Stimulated activated CD4-positive, alpha-beta T cell treated with anti-CD3 and anti-CD28 coated beads, Interleukin-1b, Interleukin-23, amount 100 ng/mL, for 4 hours (primary cell): ENCODE data around the gene NAALADL2.
"Not testable (repeated sequence)": the region's sequence is repeated elsewhere in the genome, so short reads cannot be mapped to it uniquely, and the experiment has no call there.

Experiments
- DNase-seq, 2 donors: peaks; one replicate each; pipeline ENCODE4 v3.0.0-alpha.2; 2020; ENCODE audit warnings: low read depth in 2 of 2

The NAALADL2 gene

DNA sequence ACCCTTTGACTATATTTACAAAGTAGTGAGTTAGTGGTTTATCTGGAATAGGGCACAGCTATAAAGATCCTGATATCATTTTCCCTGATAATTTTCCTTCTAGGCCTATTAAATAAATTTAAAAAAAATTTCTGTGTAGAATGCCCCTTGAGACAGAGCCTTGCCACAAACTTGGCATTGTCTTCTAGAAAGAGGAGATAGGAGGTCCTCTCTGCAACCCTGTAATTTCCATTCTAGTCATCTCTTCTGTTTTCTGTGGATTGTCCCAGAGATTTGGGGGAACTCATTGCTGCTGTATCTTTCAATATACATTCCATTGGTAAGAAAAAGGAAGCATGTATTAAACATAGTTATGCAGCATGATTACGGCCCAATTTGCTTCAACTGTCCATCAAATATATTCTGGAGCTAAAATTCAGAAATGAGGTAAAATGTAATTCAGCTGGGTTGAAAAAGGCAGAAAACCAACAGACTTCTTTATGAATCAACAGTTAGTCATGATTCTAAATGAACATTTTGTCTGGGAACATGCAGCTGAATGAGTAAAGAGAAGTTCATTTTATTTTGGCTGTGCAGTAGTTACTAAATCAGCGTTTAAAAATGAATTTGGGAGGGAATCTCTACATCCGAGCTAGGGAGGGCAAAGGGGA, 401.1 kb downstream of the NAALADL2 start:
- no peak for DNase-seq

DNA sequence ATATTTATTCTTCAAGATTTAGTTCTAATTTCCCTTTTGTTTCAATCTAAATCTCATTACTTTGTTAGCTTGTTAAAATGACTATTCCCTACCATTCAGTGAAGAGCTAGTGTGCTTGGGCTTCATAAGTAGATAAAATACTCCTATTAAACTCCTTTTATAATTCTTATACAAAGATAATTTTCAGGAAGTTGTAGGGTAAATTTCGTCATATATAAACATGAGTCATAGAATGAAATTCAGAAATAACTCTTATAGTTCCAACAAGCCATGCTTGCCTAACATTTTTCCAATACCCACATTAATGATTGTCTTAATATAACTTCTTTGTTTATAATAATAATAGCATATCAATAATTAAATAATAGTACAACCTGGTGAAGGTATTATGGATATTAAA, 407.3 kb downstream of the NAALADL2 start:
- no peak for DNase-seq

DNA sequence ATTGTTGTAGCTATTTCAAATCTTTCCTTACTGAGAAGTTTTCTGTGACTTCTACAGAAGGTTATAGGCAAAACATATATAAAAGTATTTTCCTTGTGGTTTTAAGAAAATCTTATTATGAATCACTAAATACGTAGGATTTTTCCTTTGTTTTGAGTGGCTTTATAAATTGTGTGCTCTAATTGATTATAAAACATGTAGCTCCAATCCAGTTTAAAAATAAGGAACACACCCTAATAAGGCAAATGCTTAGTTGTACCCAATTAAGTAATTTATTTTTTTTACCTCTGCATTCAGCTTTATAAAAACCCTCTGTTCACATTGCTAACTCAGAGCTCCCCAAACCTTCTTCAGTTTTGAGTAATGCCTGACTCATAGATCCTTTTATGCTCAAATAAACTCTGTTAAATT, 408.0 kb downstream of the NAALADL2 start:
- no peak for DNase-seq

DNA sequence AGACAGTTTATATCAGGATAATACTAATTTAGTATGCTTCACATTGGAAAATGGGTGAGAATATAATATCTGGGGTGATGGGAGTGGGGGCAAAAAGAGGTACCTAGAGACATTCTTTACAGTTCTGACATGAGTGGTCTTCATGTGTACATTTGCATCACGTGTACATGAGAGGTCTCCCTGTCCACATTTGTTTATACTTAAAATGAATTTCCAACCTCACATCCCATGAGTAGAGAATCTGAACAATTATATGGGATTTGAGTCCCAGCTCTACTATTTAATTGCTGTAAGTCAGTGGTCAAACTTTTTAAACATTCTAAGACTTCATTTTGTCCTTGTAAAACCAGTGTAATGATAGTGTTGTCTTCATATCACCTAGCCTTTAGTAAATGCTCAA, 408.4 kb downstream of the NAALADL2 start:
- no peak for DNase-seq

DNA sequence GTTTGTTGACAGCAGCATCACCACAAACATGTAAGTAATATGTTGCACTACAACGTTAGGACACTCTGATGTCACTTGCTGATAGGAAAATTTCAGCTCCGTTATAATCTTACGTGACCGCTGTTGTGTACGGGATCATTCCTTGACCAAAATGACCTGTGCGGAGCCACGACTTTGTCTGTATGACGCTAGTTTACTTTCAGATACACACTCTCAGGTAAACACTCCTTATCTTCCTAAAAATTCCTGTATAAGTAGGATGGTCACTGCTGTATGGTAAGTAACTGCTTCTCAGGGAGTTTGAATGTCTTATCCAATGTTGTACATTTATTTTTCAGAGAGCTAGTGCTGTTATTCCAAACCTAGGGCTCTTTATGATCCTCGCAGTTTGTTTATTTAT, 410.3 kb downstream of the NAALADL2 start:
- DNase-seq, result no peak

DNA sequence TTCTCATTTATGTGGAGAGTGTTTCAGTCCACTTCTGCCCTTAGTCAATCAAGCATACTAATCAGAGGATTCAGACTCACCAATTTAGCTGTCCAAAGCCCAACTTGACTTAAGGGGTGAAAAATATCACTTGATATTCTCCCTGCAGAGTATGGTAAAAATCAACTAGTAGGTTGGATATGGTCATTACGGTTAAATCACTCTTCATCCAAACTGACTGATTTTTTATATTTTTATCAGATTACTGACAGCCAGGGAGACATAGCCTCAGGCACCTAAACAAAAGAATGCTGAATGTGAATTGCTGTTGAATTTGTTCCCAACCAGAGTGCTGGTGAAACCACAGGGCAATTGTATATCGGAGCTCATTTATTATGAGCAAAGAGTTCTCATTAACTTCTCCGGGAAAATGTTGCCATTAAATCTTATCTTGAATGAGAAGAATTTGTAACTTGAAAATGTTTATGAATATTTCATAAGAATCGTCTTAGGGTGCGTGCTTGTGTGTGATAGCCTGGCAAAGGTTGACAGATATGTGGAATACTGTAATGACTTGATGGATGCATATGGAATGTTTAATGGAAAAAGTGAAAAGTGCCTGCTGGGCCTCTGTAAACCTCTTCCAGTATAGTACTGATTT, 411.2 kb downstream of the NAALADL2 start:
- DNase-seq, result no peak

DNA sequence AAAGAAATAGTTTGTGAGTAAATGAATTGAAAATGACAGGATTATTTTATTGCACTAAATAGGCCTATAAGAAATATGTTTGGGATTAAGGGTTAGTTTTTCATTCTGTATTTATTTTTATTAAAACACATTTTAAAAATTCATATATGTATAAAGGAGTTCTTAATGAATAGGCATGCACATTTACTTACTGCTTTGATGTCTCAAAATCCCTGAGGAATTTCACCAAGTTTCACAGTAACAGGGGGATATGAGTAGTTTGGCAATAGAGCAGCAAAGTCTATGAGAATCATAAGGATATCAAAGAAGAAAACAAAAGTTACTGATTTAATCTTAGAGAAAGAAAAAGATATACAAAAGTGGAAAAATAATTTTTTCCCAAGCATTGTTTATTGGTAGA, 411.7 kb downstream of the NAALADL2 start:
- no peak for DNase-seq

DNA sequence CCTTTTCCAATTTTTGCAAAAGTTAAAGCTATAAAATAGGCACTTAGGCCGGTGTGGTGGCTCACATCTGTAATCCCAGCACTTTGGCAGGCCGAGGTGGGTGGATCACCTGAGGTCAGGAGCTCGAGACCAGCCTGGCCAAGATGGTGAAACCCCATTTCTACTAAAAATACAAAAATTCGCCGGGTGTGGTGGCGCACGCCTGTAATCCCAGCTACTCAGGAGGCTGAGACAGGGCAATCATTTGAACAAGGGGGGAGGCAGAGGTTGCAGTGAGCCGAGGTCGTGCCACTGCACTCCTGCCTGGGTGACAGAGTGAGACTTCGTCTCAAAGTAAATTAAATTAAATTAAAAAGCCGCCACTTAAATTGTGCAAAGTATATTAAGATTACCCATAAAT, 412.3 kb downstream of the NAALADL2 start:
- not testable (repeated sequence) for DNase-seq

DNA sequence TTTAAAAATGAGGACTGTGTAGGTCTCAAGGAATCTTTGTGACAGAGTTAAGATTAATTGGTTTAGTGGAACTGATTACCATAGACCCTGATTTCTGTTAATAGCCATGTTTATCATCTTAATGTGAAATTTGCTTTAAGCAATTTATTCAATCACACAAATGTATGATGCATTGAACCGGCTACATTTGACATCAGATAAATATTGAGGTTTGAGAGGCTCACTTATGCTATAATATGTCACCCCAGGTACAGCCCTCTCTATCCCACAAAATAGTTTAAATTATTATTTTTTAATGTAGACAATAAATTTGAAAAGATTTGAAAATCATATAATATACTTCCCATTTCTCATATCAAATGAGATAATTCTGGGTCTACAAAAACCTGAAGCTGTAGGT, 413.3 kb downstream of the NAALADL2 start:
- no peak for DNase-seq

DNA sequence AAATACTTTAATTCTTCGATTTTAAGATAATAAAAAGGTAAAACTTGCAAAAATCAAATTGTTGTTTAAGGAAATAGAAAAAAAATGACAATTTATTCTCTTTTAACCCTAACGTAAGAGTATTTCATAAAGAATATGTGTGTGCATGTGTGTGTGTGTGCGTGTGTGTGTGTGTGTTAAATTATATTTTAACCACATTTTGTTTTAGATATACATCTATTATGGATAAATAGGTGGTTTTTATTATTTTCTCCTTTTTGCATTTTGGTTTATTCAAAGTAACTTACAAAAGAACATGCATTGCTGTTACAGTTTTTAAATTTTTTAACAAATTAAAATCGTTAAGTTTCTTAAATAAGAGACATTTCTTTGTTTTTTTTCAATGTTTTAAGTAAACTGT, 414.4 kb downstream of the NAALADL2 start:
- DNase-seq, result no peak

DNA sequence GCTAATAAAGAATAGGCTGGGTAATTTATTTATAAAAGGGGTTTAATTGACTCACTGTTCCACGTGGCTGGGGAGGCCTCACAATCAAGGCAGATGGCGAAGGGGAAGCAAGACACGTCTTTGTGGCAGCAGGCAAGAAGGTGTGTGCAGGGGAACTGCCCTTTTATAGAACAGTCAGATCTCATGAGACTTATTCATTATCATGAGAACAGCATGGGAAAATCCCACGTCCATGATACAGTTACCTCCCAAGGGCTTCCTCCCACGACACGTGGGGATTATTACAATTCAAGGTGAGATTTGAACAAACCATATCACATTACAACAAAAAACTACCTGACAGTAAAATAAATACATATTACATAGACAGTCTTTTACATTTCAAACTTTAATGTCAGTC, 414.9 kb downstream of the NAALADL2 start:
- no peak for DNase-seq

DNA sequence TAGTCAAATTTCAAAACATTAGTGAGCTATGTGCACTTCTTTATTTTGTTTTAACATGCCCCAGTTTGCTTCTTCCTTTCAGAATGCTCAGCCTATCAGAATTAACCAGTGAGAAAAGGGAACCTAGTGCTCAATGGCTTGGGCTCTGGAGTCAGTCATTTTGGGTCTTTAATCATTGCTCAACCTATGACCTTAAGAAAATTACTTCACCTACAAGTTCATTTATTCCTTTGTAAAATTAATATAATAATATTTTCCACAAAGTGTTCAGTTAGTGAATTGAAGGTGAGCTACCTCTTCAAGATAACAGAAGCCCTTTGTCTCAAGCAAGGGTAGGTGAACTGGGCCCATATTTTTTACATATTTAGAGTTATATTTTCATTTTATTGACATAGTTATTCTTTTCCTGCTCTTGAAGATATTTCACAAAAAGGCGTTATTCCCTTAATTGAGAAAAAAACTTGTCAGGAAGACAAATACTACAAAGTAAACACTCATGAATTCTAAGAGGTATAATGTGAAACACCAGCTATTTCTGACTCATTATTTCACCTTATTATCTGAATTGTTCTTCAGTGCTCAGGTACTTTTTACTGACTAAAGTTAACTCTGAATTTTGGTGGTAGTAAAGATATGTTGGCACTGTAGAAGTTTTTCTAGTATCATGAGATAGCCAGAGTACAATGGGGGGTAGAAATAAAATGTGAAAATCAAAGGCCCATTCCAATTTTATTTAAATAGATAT, 415.5 kb downstream of the NAALADL2 start:
- DNase-seq, result no peak

DNA sequence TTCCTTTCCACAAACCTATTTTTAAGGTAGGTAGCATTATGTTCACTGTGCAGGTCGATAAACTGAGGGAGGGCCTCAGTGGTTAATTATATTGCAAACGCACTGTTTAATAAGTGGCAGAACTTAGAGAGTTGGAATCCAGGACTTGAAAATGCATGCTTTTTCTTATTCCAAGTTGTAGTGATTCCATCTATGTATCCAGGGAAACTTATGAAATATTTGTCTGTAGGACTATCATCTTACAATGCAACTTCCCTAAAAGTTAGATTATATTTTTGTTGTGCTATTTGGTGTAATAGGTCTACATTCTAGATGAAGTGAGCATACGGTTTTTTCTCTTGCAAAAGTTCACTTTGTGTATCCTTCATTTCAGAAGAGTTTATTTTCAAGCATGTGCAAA, 419.5 kb downstream of the NAALADL2 start:
- no peak for DNase-seq

DNA sequence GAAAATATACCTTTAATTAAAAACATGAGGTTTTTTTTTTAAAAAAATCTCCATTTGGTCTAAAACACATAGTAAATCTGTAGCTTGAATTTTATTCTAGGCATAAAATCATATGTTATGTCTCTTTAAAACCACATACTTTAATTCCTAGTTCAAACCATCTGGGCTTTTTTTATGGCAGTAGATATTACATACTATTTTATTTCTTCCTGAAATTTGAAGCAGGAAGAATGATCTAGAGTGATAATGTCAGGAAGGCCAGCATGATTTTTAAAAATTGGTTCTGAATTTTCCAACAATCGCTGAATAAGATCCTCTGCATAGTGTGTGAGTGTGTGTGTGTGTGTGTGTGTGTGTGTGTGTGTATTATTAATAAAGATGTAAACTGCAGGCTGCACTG, 420.3 kb downstream of the NAALADL2 start:
- DNase-seq, result no peak

DNA sequence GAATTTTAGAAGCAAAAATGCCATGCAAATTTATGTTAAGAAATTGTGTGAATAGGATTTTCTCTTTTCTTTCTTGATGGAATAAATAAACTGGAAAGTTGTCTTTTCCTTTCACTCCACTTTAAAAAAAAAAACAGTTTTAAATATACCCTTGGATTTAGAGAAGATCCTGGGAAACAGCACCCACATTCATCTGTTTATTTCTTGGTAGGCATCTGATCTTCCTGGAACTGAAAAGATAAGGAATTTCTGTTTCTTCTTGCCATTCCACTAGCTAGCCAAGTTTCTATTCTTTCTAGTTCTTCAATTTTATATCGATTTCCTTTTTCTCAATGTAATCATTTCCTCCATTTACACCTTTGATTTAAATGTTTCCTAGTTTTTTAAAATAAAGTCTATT, 420.8 kb downstream of the NAALADL2 start:
- no peak for DNase-seq

DNA sequence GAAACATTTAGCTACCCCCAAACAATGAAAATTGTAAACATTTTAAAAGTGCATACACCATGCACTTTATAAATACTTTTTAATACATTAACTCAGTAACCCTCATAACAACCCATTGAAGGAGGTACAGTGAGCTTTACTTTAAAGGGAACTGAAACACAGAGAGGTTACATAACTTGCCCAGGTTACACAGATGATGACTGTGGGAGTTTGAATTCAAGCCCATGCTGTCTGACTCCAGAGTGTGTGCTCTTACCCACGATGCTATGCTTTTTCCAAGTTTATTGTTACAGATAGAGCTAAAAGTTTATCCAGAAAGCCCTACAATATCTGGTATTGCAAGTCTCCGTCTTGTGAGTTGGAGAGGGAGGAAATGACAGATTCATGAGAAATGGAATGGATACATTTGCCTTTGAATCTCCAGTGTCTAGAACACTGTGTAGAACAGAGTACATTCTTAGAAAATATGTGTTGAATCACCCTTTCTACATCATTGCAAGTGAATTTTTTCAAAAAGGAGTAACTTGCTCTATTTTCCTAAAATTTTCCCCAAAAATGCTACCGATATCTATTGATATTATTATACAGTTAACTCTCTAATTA, 428.3 kb downstream of the NAALADL2 start:
- no peak for DNase-seq

DNA sequence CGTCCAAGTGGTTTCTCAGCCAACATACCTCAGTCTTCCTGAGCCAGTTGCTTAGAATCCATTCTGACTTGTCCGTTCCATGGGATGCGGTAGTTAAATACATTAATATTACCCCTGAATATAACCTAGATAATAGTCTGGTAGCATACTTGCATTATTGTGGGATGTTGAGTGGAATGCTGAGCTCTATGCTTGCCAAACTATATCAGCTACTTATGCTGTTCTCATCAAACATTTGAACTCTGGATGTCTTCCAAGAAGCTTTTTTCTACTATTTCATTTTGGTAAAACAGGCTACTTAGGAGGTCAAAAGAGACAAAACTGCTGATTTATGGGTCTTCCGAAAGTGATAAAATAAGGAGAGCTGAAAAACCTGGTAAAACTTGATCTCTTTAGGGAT, 429.5 kb downstream of the NAALADL2 start:
- no peak for DNase-seq

DNA sequence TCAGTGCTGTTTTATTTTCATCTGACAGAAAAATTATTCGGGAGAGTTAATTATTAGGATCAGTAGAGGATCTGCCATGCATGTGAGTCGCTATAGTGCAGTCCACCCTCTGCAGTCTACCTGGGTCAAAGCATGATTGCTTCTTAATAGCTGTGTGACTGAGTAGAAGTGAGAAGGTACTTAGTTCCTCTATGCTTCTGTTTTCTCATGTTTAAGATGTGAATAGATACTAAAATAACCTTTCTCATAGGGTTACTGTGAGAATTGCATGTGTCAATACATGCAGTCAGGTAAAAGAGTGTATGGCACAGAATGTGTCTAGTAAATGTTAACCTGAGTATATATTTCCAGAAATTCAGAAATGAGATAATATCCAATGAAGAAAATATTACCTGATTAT, 435.7 kb downstream of the NAALADL2 start:
- DNase-seq, result no peak

DNA sequence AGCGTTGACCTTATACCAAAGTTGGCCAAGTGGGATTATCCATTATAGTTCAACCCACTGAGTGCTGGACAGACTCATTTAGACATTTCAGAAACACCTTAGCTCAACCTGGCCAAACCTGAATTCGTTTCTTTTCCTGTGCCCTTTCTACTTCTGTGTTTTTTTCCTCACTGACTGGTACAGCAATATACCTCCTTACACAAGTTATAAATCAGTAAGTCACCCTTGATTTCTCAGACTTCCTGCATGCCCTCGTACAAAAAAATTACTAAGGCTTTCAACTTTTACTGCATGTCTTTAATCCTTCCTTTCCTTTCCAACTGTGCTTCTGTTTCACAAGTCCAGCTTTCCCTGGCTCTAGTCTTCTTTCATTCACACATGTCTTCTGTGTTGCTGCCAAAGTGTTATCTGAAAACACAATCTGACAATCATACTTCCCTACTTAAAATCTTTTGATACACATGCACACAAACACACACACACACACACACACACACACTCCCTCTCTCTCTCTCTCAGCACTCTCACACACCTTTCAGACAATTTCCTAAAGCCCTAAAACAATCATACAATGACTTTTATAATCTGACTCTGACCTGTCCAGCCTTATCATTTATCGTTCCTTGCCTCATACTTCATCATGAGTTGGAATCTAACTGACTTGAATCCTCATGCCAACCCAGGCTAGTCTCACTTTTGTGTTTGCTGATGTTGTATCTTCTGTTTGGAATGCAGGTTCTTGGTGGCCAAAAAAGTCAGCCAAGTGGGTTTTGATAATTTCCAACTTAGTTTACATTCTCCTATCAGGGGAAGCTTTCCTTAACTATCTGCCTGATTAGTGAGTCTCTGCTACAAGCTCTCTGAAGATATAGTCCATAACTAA, 436.4 kb downstream of the NAALADL2 start:
- no peak for DNase-seq

DNA sequence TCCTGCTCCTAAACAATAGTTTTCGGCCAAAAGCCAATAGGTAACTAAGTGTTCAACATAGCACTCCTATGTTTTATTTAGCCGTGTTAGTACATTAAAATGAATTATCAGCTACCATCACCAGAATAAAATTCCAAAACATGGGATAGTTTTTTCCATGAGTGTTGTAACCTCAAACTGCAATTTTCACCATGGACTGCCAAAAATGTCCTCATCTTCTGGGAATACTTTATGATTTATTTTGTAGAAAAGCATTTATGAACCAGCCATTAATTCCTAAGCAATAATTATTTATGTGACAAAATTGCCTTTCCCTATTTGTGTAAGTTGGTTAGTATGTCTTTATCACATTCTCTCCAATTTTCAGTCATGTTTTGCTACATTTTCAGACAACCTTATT, 438.1 kb downstream of the NAALADL2 start:
- DNase-seq, result no peak

DNA sequence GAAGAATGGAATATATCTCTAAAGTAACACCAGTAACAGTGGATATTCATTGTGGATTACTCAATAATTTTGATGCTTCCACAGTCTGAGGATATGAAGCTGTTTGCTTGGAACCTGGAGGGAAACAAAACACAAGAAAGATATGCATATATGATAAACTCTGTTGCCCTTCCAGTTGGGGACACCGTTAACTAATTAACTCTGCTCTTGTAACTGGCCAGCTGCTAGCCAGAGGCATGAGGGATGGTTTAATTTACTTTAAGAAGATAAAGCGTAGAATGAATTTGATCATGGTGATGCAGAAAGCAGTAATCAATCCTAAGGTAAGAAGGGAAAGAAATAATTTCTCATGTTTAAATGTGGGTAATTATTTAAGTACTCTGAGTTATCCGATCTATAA, 442.6 kb downstream of the NAALADL2 start:
- DNase-seq, result no peak

DNA sequence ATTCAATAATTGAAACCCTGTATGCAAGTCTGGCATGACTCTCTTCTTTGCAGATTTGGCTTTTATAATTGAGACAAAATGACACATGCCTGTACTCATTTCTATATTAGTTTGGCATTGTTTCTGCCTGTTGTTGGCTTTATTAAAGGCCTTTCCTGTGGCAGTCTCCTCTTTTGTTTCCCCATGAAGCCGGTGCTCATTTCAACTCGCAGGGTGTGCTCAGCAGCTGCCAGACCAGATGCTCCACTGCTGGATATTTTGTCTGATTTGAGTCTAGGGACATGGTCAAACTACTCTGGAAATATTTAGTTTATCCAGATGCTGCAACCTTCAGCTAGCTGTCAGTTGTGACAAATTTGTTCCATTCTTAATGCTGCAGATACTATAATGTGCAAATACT, 445.3 kb downstream of the NAALADL2 start:
- DNase-seq, result no peak
